Measurements from ENCODE around the gene LMBR1L. TPM values are rescaled to one million over a fixed set of nuclear protein-coding genes. Genes with fewer than 3 reads are reported as not detected.

Gene LMBR1L
- total RNA-seq, 1 experiment from 2014 or later, result 55.1 TPM

DNA sequence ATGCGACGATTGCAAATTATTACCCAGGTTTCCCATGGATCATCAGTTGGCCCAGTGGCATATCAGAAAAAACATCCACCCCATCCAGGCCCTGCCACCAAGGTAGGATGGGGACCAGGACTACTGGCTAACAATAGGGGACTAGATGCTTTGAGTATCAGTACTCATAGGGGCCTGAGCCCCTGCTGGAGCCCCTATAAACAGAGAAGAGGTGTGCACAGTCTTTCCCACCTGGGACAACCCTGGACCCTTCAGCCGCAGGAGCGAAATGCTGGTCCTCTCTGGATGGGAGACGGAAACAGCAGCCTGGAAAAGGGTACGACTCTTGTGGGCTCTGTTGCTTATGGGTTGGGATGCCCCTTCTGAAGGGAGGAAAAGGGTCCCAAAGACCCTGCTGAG, 21.7 kb downstream of the LMBR1L start:
- H3K27me3 ChIP-seq (ENCODE audit: insufficient read depth, low read length), result peaks cover 61% of the 10 kb centered on the region
- H2BK5ac ChIP-seq (ENCODE audit: insufficient read length, low read length), result no peak overlapping the region
- H3K79me1 ChIP-seq (ENCODE audit: insufficient read depth, low read depth, low read length, poor library complexity, severe bottlenecking), result no peaks in the 10 kb centered on the region
- H4K91ac ChIP-seq (ENCODE audit: insufficient read length, low read depth, low read length), result no peak overlapping the region
- no peak overlapping the region for H2AK5ac ChIP-seq (ENCODE audit: insufficient read length, low read length)
- no CpG with 5 or more reads among the region's 6 CpGs for WGBS (ENCODE audit: extremely low coverage, insufficient read length, low lambda C conversion rate)
- no peak overlapping the region for H2BK15ac ChIP-seq (ENCODE audit: low read depth, low read length)
- Mint-ChIP-seq H3K4me1 (peaks cover 28 to 51% of the 10 kb centered on the region in 2 experiments), H3K4me3 (peak overlapping the region in 1 of 2 experiments; percentile 62; a peak in 1 of 5 replicates), H3K9me3 (no peaks in the 10 kb centered on the region), H3K27ac (no peak overlapping the region), H3K27me3 (ENCODE audit: low read depth) (peaks cover 98% of the 10 kb centered on the region), H3K36me3 (ENCODE audit: insufficient read depth in 1 of 3, low read depth in 3 of 3) (peaks cover 0 to 2% (median 0%) of the 10 kb centered on the region in 3 experiments; a peak in 2 of 7 replicates)
- no peaks in the 10 kb centered on the region for H3K9me3 ChIP-seq (ENCODE audit: control insufficient read depth, low read depth, low read length)
- peak overlapping the region; percentile 33 for H3K4me2 ChIP-seq (ENCODE audit: insufficient read depth, insufficient read length, low read length)
- no peak overlapping the region for H2BK120ac ChIP-seq (ENCODE audit: low read depth, low read length, poor library complexity, severe bottlenecking)
- no peak overlapping the region for H3K18ac ChIP-seq (ENCODE audit: insufficient read length, low read depth, low read length)
- no peaks in the 10 kb centered on the region for H3K4me1 ChIP-seq (ENCODE audit: insufficient read depth, low read length)
- no peak overlapping the region for H2AFZ ChIP-seq (ENCODE audit: low read length)
- H3K23me2 ChIP-seq (ENCODE audit: insufficient read length, low read depth, low read length, poor library complexity, severe bottlenecking), result peaks cover 12% of the 10 kb centered on the region
- no peak overlapping the region for H3K4ac ChIP-seq (ENCODE audit: low read depth, low read length)
- H4K20me1 ChIP-seq (ENCODE audit: control insufficient read depth, insufficient read depth, insufficient read length), result peaks cover 8% of the 10 kb centered on the region
- no peak overlapping the region for H3K14ac ChIP-seq (ENCODE audit: insufficient read depth, low read length)
- H3K56ac ChIP-seq (ENCODE audit: insufficient read length, low read depth, low read length), result no peak overlapping the region
- H2BK12ac ChIP-seq (ENCODE audit: insufficient read length, low read depth, low read length), result no peak overlapping the region
- H3K9ac ChIP-seq (ENCODE audit: extremely low read depth, insufficient read length, low read length), result no peak overlapping the region
- no peak overlapping the region for H3K23ac ChIP-seq (ENCODE audit: insufficient read length, low read depth, low read length)
- H3K27ac ChIP-seq (ENCODE audit: insufficient read length, low read depth, low read length), result no peak overlapping the region
- H3T11ph ChIP-seq (ENCODE audit: low read length), result no peak overlapping the region
- DNase-seq, result no peak
- TF ChIP-seq, protein P1, sequence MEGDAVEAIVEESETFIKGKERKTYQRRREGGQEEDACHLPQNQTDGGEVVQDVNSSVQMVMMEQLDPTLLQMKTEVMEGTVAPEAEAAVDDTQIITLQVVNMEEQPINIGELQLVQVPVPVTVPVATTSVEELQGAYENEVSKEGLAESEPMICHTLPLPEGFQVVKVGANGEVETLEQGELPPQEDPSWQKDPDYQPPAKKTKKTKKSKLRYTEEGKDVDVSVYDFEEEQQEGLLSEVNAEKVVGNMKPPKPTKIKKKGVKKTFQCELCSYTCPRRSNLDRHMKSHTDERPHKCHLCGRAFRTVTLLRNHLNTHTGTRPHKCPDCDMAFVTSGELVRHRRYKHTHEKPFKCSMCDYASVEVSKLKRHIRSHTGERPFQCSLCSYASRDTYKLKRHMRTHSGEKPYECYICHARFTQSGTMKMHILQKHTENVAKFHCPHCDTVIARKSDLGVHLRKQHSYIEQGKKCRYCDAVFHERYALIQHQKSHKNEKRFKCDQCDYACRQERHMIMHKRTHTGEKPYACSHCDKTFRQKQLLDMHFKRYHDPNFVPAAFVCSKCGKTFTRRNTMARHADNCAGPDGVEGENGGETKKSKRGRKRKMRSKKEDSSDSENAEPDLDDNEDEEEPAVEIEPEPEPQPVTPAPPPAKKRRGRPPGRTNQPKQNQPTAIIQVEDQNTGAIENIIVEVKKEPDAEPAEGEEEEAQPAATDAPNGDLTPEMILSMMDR (conservative IDR thresholded peaks at IDR 0.05), result no peak
- H4K8ac ChIP-seq (replicated peaks; ENCODE audit: insufficient read length, low read depth, low read length), result no peak overlapping the region
- H2BK20ac ChIP-seq (ENCODE audit: low read depth, low read length, poor library complexity, severe bottlenecking), result no peak overlapping the region
- no peaks in the 10 kb centered on the region for H3K79me2 ChIP-seq (ENCODE audit: insufficient read depth, low read length)
- H4K5ac ChIP-seq (ENCODE audit: insufficient read length, low read depth, low read length), result no peak overlapping the region

All from H9 (cell line).